ENCODE data around the gene ARHGAP12.

DNA sequence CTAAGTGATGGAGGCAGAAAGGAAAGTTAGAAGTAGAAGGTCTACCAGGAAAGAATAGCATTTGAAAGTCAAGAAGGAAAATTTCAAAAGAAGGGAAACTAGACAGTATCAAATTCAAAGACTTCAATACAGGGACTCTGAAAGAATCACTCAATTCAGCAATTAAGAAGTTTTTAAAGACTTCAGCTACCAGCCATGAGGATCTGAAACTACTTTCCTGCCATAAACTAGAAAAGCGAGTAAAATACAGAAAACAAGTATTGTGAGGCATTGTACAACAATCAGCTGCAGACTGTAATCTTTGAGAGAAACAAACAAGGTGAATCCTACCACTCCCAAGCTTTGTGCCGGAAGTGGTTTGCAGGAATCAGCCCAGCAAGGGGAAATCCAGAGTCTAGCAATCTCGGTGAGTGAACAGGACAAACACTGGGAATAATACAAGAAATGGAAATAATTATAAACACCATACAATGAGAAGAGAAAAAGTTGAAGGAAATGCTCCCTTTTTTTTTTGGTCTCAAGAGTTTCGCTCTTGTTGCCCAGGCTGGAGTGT, 62.4 kb downstream of the ARHGAP12 start:
- TF ChIP-seq POLR2A (IDR thresholded peaks at IDR 0.05; ENCODE audit: low read length): no peak
- TF ChIP-seq GATA1 (IDR thresholded peaks at IDR 0.05; ENCODE audit: low read depth, low read length): no peak
